K562 (cell line): ENCODE data around the gene TLR8. TPM values are rescaled to one million over a fixed set of nuclear protein-coding genes. Genes with fewer than 3 reads are reported as not detected.
A peak's percentile ranks its signal among the peaks of the same experiment; 100 is the strongest.

ENCODE experiments used
- BMI1 ChIP-seq: fragments of 150-350 bp; IDR thresholded peaks from 2 replicates; pipeline ENCODE4 v1.6.1; 2014; ENCODE audit warnings: low read length
- BRCA1 ChIP-seq, 2 experiments: fragments of 450-650 bp in 1 of 2; sonication (generic) in 1 of 2; formaldehyde crosslinking in 1 of 2; IDR thresholded peaks; 2 replicates each; pipeline versions ENCODE4 v1.5.0 to v1.6.1; 2017 to 2020; ENCODE audit warnings: mild to moderate bottlenecking in 1 of 2, missing genetic modification reagents in 1 of 2
- DDX20 ChIP-seq: fragments of 450-650 bp; IDR thresholded peaks from 2 replicates; pipeline ENCODE4 v1.6.1; 2016; ENCODE audit warnings: missing genetic modification characterization, low read depth, mild to moderate bottlenecking, missing compliant biosample characterization, moderate library complexity
- DPF2 ChIP-seq: fragments of 450-650 bp; IDR thresholded peaks from 2 replicates; pipeline ENCODE4 v1.6.1; 2016
- E2F1 ChIP-seq: sonication (generic); formaldehyde crosslinking; IDR thresholded peaks from 2 replicates; pipeline ENCODE4 v1.8.1; 2023; ENCODE audit warnings: mild to moderate bottlenecking, missing genetic modification reagents, moderate library complexity
- ELF1 ChIP-seq: fragments of 200-800 bp; sonication (Bioruptor generic); IDR thresholded peaks from 2 replicates; pipeline ENCODE4 v1.6.1; 2016; ENCODE audit warnings: missing genetic modification characterization, missing compliant biosample characterization
- ETS2 ChIP-seq: IDR thresholded peaks from 2 replicates; pipeline ENCODE4 v1.6.1; 2016; ENCODE audit warnings: borderline replicate concordance, missing genetic modification characterization, mild to moderate bottlenecking, moderate library complexity, missing compliant biosample characterization; ENCODE audit not compliant: poor library complexity, severe bottlenecking
- FOXJ3 ChIP-seq: sonication (generic); formaldehyde crosslinking; IDR thresholded peaks from 2 replicates; pipeline ENCODE4 v1.4.0; 2020; ENCODE audit warnings: mild to moderate bottlenecking, missing genetic modification reagents
- HDAC2 ChIP-seq: fragments of 450-650 bp; IDR thresholded peaks from 2 replicates; pipeline ENCODE4 v1.6.1; 2016; ENCODE audit warnings: mild to moderate bottlenecking
- HNRNPL ChIP-seq: fragments of 200-400 bp; formaldehyde crosslinking; IDR thresholded peaks from 2 replicates; pipeline ENCODE4 v1.6.1; 2017; ENCODE audit warnings: low read depth, mild to moderate bottlenecking, low read length
- L3MBTL2 ChIP-seq: fragments of 450-650 bp; IDR thresholded peaks from 2 replicates; pipeline ENCODE4 v1.6.1; 2016; ENCODE audit warnings: mild to moderate bottlenecking, moderate library complexity
- MAFF ChIP-seq: IDR thresholded peaks from 2 replicates; pipeline ENCODE4 v1.6.1; 2012; ENCODE audit warnings: low read length, improper control_type of control experiment
- MTA1 ChIP-seq: fragments of 450-650 bp; IDR thresholded peaks from 2 replicates; pipeline ENCODE4 v1.6.1; 2017; ENCODE audit warnings: borderline replicate concordance
- MTA2 ChIP-seq: fragments of 450-650 bp; IDR thresholded peaks from 2 replicates; pipeline ENCODE4 v1.6.1; 2016; ENCODE audit warnings: low read depth
- MTA3 ChIP-seq: fragments of 450-650 bp; formaldehyde crosslinking; IDR thresholded peaks from 2 replicates; pipeline ENCODE4 v1.6.1; 2017; ENCODE audit warnings: mild to moderate bottlenecking, borderline replicate concordance
- NFXL1 ChIP-seq: fragments of 450-650 bp; formaldehyde crosslinking; IDR thresholded peaks from 2 replicates; pipeline ENCODE4 v1.4.0; 2021; ENCODE audit warnings: mild to moderate bottlenecking
- POLR2G ChIP-seq: fragments of 200-400 bp; formaldehyde crosslinking; IDR thresholded peaks from 2 replicates; pipeline ENCODE4 v1.6.1; 2017; ENCODE audit warnings: low read depth, mild to moderate bottlenecking, antibody characterized with exemption, low read length, moderate library complexity
- RBM39 ChIP-seq: fragments of 200-400 bp; formaldehyde crosslinking; optimal IDR thresholded peaks from 2 replicates; pipeline ENCODE3; 2018; ENCODE audit warnings: low read depth, low read length
- SPI1 ChIP-seq: IDR thresholded peaks from 2 replicates; pipeline ENCODE4 v1.6.1; 2011; ENCODE audit warnings: low read depth, low read length, control low read depth, borderline replicate concordance
- STAT5B ChIP-seq: fragments of 250-450 bp; sonication (Bioruptor Pico); IDR thresholded peaks from 2 replicates; pipeline ENCODE4 v1.8.0; 2021; ENCODE audit warnings: mild to moderate bottlenecking, inconsistent platforms
- TEAD4 ChIP-seq, 2 experiments: sonication (generic) in 1 of 2; formaldehyde crosslinking in 1 of 2; IDR thresholded peaks; 2 replicates each; pipeline versions ENCODE4 v1.6.1 to v1.8.0; 2012 to 2022; ENCODE audit warnings: borderline replicate concordance in 1 of 2, inconsistent platforms in 1 of 2, low read length in 1 of 2, mild to moderate bottlenecking in 1 of 2, missing genetic modification reagents in 1 of 2
- ZBTB34 ChIP-seq: fragments of 250-450 bp; sonication (Bioruptor Pico); IDR thresholded peaks from 2 replicates; pipeline ENCODE4 v1.8.0; 2021; ENCODE audit warnings: mild to moderate bottlenecking, moderate library complexity
- ZFX ChIP-seq: sonication (generic); formaldehyde crosslinking; IDR thresholded peaks from 2 replicates; pipeline ENCODE4 v1.8.0; 2022; ENCODE audit warnings: mild to moderate bottlenecking, missing genetic modification reagents, moderate library complexity
- ZKSCAN8 ChIP-seq: fragments of 200-800 bp; sonication (Bioruptor generic); IDR thresholded peaks from 2 replicates; pipeline ENCODE4 v1.6.1; 2016; ENCODE audit warnings: missing genetic modification characterization, missing compliant biosample characterization
- ZNF12 ChIP-seq: sonication (generic); formaldehyde crosslinking; IDR thresholded peaks from 2 replicates; pipeline ENCODE4 v1.4.0; 2020; ENCODE audit warnings: mild to moderate bottlenecking, missing genetic modification reagents
- ZNF431 ChIP-seq: sonication (generic); formaldehyde crosslinking; IDR thresholded peaks from 2 replicates; pipeline ENCODE4 v1.8.0; 2022; ENCODE audit warnings: mild to moderate bottlenecking, missing genetic modification reagents
- ZNF639 ChIP-seq, 2 experiments: fragments of 200-800 bp in 1 of 2; sonication (Bioruptor generic) in 1 of 2; sonication (generic) in 1 of 2; formaldehyde crosslinking in 1 of 2; IDR thresholded peaks in 1 of 2; conservative IDR thresholded peaks in 1 of 2; 2 replicates each; pipeline versions ENCODE4 v1.5.0 to v1.6.1; 2016 to 2020; ENCODE audit warnings: missing compliant biosample characterization in 1 of 2, missing genetic modification characterization in 1 of 2, missing genetic modification reagents in 1 of 2
- polyA plus RNA-seq, 8 experiments: library from polyadenylated mRNA; depleted of rRNA in 4 of 8; stranded (reverse) in 5 of 8; unstranded in 3 of 8; fragments of >200 nt; fragmentation: Nextera tagmentation in 2 of 8; fragmentation: Illumina TruSeq in 1 of 8; extraction: Ambion mirVana in 2 of 8; extraction: Trizol in 1 of 8; gene quantifications; 2 replicates each; pipeline versions ENCODE4 v1.2.1 to v1.2.3, GENCODE V29; 2011 to 2014; ENCODE audit warnings: inconsistent platforms in 1 of 8, missing spikeins in 1 of 8
- total RNA-seq, 7 experiments: library from RNA; depleted of rRNA in 6 of 7; stranded (reverse); fragments of >200 nt in 6 of 7; fragmentation: Illumina TruSeq in 2 of 7; extraction: Trizol in 2 of 7; gene quantifications; 2 replicates each; pipeline versions ENCODE4 v1.2.1 to v1.2.3, GENCODE V29; 2011 to 2021; ENCODE audit warnings: low replicate concordance in 1 of 7

TLR8 gene
- total and polyA plus RNA-seq, 9 of the 15 experiments (the other 6 are each of a cell fraction or from before 2014, with no cell fraction given): not detected

GRCh38 chrX:12962041-12962504, 55.7 kb downstream of the TLR8 start (continued):
- TF ChIP-seq MTA2 (0 out of 2 replicates have a peak, but pooled peaks have one; percentile 14), DPF2 (peak; percentile 52; the same call in 1 of the 2 replicates), ETS2 (tag) (no peak), HDAC2 (peak; percentile 29; the same call in 1 of the 2 replicates), BMI1 (no peak), ZNF639 (CRISPR knock-in tag; conservative IDR thresholded peaks at IDR 0.05 in 1 of 2, IDR thresholded peaks at IDR 0.05 in 1 of 2) (0 out of 4 replicates have a peak, but pooled peaks of 1 of the 2 experiments have one; percentile 35), ZFX (CRISPR knock-in tag) (peak; percentile 44; the same call in 1 of the 2 replicates), E2F1 (no peak), ELF1 (tag) (no peak), ZKSCAN8 (CRISPR knock-in tag) (no peak), SPI1 (peak; percentile 99), POLR2G (no peak), MTA1 (0 out of 2 replicates have a peak, but pooled peaks have one; percentile 34), MTA3 (no peak), MAFF (no peak), ZNF12 (CRISPR knock-in tag) (no peak), NFXL1 (CRISPR knock-in tag) (no peak), HNRNPL (no peak), BRCA1 (IDR thresholded peaks at IDR 0.05) (no peak), BRCA1 (CRISPR knock-in tag; IDR thresholded peaks at IDR 0.05) (no peak), L3MBTL2 (peak; percentile 93), ZNF431 (CRISPR knock-in tag) (no peak), DDX20 (tag) (no peak), ZBTB34 (CRISPR knock-in tag) (no peak), TEAD4 (IDR thresholded peaks at IDR 0.05; ENCODE audit: low read length) (0 out of 2 replicates have a peak, but pooled peaks have one; percentile 8), TEAD4 (CRISPR knock-in tag; IDR thresholded peaks at IDR 0.05; ENCODE audit: borderline replicate concordance) (no peak), FOXJ3 (no peak), RBM39 (no peak), STAT5B (CRISPR knock-in tag) (no peak)
